ENCODE measurements around the gene ESRRA.

GRCh38 chr11:64303109-64304031 is 2.0 kb upstream of the ESRRA start:
- TF ChIP-seq POLR2AphosphoS5 (IDR thresholded peaks at IDR 0.05) (no peak), POLR2A (IDR thresholded peaks at IDR 0.05) (no peak)
- TF ChIP-seq, protein P1, sequence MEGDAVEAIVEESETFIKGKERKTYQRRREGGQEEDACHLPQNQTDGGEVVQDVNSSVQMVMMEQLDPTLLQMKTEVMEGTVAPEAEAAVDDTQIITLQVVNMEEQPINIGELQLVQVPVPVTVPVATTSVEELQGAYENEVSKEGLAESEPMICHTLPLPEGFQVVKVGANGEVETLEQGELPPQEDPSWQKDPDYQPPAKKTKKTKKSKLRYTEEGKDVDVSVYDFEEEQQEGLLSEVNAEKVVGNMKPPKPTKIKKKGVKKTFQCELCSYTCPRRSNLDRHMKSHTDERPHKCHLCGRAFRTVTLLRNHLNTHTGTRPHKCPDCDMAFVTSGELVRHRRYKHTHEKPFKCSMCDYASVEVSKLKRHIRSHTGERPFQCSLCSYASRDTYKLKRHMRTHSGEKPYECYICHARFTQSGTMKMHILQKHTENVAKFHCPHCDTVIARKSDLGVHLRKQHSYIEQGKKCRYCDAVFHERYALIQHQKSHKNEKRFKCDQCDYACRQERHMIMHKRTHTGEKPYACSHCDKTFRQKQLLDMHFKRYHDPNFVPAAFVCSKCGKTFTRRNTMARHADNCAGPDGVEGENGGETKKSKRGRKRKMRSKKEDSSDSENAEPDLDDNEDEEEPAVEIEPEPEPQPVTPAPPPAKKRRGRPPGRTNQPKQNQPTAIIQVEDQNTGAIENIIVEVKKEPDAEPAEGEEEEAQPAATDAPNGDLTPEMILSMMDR (IDR thresholded peaks at IDR 0.05 in 8 of 11, conservative IDR thresholded peaks at IDR 0.05 in 3 of 11): no peak
